GM10266 (cell line): ENCODE data around the gene PACRG.

Experiments used
- DNase-seq: peaks from one replicate; pipeline ENCODE4 v3.0.0; 2012; ENCODE audit errors: extremely low spot score
- TF ChIP-seq, protein P1 (sequence below): IDR thresholded peaks from 2 replicates; pipeline ENCODE4 v1.5.1; 2012; ENCODE audit warnings: mild to moderate bottlenecking, low read depth; ENCODE audit not compliant: control insufficient read depth, insufficient read depth; ENCODE audit errors: missing control alignments

Gene PACRG

DNA sequence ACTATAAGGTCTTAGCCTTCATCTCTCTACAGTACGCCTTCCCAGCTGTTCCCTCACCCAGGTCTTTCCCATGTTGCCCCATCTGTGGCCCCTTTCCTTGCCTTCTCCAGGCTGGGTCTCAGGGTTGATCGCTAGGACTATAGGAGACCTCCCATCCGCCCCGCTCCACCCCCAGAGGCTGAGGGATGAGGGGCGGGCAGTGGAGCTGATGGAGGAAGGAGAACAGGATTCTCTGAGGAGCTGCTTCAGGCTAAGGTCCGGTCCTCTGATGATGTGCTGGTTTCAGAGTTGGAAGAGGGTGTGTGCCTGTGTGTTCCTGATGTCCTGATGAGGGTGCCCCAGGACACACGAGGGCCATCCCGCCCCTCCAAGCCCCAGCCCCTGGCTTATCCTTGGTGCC is 531.9 kb downstream of the PACRG start:
- TF ChIP-seq, protein P1, sequence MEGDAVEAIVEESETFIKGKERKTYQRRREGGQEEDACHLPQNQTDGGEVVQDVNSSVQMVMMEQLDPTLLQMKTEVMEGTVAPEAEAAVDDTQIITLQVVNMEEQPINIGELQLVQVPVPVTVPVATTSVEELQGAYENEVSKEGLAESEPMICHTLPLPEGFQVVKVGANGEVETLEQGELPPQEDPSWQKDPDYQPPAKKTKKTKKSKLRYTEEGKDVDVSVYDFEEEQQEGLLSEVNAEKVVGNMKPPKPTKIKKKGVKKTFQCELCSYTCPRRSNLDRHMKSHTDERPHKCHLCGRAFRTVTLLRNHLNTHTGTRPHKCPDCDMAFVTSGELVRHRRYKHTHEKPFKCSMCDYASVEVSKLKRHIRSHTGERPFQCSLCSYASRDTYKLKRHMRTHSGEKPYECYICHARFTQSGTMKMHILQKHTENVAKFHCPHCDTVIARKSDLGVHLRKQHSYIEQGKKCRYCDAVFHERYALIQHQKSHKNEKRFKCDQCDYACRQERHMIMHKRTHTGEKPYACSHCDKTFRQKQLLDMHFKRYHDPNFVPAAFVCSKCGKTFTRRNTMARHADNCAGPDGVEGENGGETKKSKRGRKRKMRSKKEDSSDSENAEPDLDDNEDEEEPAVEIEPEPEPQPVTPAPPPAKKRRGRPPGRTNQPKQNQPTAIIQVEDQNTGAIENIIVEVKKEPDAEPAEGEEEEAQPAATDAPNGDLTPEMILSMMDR: no peak
- no peak for DNase-seq

DNA sequence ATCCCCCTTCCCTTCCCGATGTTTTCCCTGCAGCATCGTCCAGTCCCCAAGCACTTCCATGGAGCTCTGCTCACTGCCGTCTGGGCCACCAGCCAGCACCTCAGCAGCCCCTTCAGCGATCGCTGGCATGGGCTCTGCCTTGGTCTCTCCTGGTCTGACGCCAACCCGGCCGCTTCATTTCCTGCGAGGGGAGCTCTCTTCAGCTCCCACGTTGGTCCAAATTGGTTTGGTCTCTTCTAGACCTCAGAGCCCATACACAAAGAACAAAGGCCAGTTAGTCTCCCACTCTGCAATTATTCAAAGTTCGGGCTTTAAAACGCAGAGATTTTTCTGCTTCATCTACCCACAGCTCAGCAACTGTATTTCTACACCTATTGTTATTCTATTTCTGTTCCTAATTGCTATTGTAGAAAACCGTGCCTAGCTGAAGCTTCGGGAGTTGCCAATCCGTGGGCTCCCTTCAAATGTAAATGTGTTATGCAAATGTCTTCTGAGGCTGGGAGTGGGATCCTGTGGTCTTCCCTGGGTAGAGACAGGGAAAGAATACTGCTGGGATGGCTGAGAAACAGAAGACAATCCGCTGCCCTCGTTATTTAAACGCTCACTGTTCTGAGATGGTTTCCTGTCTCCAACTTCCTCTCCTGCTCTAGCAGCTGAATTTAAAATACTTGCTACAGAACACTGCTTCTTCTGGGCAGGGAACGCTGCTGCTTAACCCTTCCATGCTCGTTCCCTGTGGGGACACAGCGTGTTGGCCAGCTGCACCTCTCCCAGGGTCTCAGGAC is 532.5 kb downstream of the PACRG start:
- no peak for DNase-seq

DNA sequence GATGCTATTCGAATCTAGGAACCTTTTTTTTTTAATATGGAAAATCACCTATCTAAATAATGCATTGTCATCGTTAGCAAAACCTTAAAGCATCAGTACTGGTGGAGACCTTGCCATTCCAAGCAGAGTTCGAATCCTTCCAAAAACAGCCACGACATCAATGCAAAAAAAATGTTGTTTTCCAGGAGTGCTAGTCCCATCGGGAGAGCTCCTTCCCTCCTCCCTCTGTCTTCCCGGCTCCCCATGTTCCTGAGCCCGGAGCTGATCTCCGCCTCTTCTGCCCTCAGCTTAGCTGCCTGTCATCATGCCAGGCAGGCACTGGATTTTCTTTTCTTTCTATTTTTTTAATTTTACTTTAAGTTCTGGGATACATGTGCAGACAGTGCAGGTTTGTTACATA is 533.1 kb downstream of the PACRG start:
- TF ChIP-seq, protein P1: no peak
- DNase-seq: no peak

More for the DNA sequence above, 532.5 kb downstream of the PACRG start:
- TF ChIP-seq, protein P1: no peak

DNA sequence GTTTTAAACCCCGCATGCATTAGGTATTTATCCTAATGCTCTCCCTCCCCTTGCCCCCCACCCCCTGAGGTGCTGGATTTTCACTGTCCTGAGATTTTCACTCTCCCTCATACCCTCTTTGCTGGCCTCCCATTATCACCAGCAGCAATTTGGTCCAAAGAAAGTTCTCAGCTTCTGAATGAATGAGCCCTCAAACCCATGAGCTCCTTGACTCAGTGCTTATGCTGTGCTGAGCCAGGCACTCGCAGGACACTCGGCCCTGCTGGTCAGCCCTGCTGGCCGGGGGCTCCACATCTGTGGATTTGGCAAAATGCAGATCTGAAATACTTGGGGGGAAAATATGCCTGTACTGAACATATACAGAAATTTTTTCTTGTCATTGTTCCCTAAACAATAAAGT is 533.6 kb downstream of the PACRG start:
- TF ChIP-seq, protein P1: no peak
- no peak for DNase-seq

DNA sequence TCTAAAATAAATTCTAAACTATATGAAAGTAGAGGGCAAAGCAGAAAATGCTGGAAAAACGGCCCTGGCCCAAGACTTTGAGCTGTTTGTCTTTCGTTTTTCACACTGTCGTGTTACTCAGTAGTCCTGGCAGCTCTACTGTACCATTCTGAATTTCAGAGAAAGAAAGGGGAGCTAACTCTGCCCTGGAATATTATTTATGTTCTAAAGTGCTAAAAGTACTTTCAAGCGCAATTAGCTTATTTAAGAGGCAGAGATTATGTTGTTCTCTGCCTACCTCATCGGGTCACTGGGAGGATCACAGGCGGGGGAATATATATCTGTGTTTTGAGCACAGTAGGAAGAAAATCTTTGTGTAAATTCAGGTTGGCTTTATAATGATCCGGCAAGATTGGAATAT is 534.3 kb downstream of the PACRG start:
- TF ChIP-seq, protein P1: no peak
- no peak for DNase-seq

DNA sequence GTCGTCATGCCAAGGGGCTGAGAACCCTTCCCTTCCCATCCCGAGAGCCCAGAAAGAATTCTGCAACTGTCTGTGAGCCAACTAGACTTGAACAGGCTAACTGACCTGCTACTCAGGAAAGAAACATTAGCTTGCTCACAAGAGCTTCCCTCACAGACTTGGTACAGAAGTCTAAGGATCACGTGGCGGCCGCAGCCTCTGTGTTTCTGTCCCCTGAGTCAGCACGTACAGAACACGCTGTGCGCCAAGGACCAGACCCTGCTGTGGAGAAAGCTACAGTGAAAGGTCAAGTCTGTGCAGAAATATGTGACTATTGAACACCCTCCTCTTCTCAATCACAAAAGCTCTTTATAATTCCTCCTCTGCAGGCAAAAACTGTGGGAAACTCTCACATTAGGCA is 535.4 kb downstream of the PACRG start:
- DNase-seq: no peak
- TF ChIP-seq, protein P1: no peak

DNA sequence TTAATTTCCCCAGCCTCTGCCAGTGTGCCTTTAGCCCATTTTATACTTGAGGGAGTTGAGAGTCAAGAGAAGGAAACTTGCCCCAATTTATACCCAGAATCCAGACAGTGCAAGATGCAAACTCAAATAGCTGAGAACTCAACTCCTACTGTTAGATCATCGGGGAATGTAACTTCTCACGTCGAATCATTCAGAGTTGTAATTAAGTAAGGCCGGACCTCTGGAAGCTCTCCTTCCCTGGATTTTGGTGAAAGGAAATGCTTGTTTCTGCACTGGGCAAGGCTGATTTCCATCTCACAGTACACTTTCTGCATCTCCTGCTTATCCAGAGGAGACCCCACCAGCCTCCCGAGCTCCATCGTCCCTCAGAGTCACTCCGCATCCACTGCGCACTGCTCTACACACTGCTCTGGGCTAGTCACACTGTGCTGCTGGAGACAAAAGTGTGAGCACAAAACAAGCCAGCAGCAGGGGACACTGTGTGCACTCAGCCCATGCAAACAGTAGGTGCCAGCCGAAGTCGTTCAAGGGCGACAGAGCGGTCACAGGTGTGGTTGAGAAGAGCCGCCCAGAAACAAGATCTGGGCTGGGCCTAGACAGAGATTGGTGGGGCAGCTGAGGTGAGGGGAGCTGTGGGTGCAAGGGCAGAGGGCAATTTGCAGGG is 536.4 kb downstream of the PACRG start:
- TF ChIP-seq, protein P1: no peak
- no peak for DNase-seq
